NCI-H82 (cell line): ENCODE data around the gene CC2D2A.
"Not testable (repeated sequence)": the region's sequence is repeated elsewhere in the genome, so short reads cannot be mapped to it uniquely, and the experiment has no call there.

Experiments used
- DNase-seq: peaks from one replicate; lab custom pipeline; 2025; lab: John Stamatoyannopoulos, UW

Gene CC2D2A

GRCh38 chr4:15557786-15558550 lies 88.3 kb downstream of the CC2D2A start:
- no peak for DNase-seq

- no peak for DNase-seq
These were observed 88.9 kb downstream of the CC2D2A start for GRCh38 chr4:15558561-15558960.

- no peak for DNase-seq
These were observed 92.4 kb downstream of the CC2D2A start for GRCh38 chr4:15562114-15562513.

GRCh38 chr4:15562623-15563022 lies 92.9 kb downstream of the CC2D2A start:
- no peak for DNase-seq

- no peak for DNase-seq
These were observed 94.2 kb downstream of the CC2D2A start for GRCh38 chr4:15563871-15564270.

GRCh38 chr4:15568821-15569220 lies 99.1 kb downstream of the CC2D2A start:
- no peak for DNase-seq

GRCh38 chr4:15569746-15570145 lies 100.1 kb downstream of the CC2D2A start:
- no peak for DNase-seq

GRCh38 chr4:15575966-15576365 lies 106.3 kb downstream of the CC2D2A start:
- DNase-seq = peak; percentile 14

- no peak for DNase-seq
These were observed 107.8 kb downstream of the CC2D2A start for GRCh38 chr4:15577508-15577907.

- no peak for DNase-seq
These were observed 115.1 kb downstream of the CC2D2A start for GRCh38 chr4:15584785-15585184.

GRCh38 chr4:15585331-15585730 lies 115.6 kb downstream of the CC2D2A start:
- DNase-seq = no peak

- no peak for DNase-seq
These were observed 116.4 kb downstream of the CC2D2A start for GRCh38 chr4:15586066-15586465.

- DNase-seq = no peak
These were observed 118.0 kb downstream of the CC2D2A start for GRCh38 chr4:15587649-15588048.

- DNase-seq = no peak
These were observed 123.1 kb downstream of the CC2D2A start for GRCh38 chr4:15592799-15593198.

GRCh38 chr4:15598644-15599043 lies 129.0 kb downstream of the CC2D2A start:
- no peak for DNase-seq

- DNase-seq = no peak
These were observed 130.5 kb downstream of the CC2D2A start for GRCh38 chr4:15600176-15600575.

- no peak for DNase-seq
These were observed 132.2 kb downstream of the CC2D2A start for GRCh38 chr4:15601862-15602261.

- DNase-seq = no peak
These were observed 135.9 kb downstream of the CC2D2A start for GRCh38 chr4:15605537-15605936.

- no peak for DNase-seq
These were observed 141.2 kb downstream of the CC2D2A start for GRCh38 chr4:15610855-15611254.

GRCh38 chr4:15612136-15612535 lies 142.5 kb downstream of the CC2D2A start:
- DNase-seq = no peak

GRCh38 chr4:15614891-15615290 lies 145.2 kb downstream of the CC2D2A start:
- DNase-seq = not testable (repeated sequence)

GRCh38 chr4:15617407-15617806 lies 147.7 kb downstream of the CC2D2A start:
- not testable (repeated sequence) for DNase-seq

- DNase-seq = no peak
These were observed 167.1 kb downstream of the CC2D2A start for GRCh38 chr4:15636818-15637217.

- no peak for DNase-seq
These were observed 168.7 kb downstream of the CC2D2A start for GRCh38 chr4:15638418-15638817.
